Testis (tissue), 2 donors: ENCODE measurements around the gene SMC1B.

Source experiments
- CTCF ChIP-seq, 3 experiments: fragments of 450-650 bp in 2 of 3; fragments of 200-600 bp in 1 of 3; sonication (generic) in 1 of 3; IDR thresholded peaks; one replicate each; pipeline ENCODE4 v1.5.1; 2016 to 2019; ENCODE audit warnings: antibody characterized with exemption in 3 of 3, mild to moderate bottlenecking in 2 of 3, moderate library complexity in 1 of 3
- POLR2A ChIP-seq: fragments of 450-650 bp; IDR thresholded peaks from one replicate; pipeline ENCODE4 v1.6.1; 2017; ENCODE audit warnings: antibody characterized with exemption, mild to moderate bottlenecking, moderate library complexity

DNA sequence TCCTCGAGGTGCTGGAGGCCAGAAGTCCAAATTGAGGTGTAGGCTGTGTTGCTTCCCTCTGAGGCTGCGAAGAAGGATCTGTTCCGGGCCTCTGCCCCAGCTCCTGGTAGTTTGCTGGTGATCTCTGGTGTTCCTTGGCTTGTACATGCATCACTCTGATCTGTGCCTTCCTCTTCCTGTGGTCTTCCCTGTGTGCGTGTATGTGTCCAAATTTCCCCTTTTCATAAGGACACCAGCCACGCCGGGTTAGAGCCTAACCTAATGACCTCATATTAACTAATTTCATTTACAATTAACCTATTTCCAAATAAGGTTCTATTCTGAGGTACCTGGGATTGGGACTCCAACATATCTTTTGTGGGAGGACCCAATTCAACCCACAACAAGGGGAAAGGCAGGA is 21.6 kb upstream of the SMC1B start:
- TF ChIP-seq CTCF (IDR thresholded peaks at IDR 0.05) = no peak
- no peak for TF ChIP-seq POLR2A
